ENCODE results near the gene BRD7. TPM values are rescaled to one million over a fixed set of nuclear protein-coding genes. Genes with fewer than 3 reads are reported as not detected.

BRD7 gene
- total RNA-seq, 1 donor from 2014 or later = 61.3 TPM

- Histone ChIP-seq H3K4me3 (ENCODE audit: low read depth, low read length) (no peak overlapping the region), H3K36me3 (ENCODE audit: control insufficient read depth, insufficient read depth, low read length) (no peaks in the 10 kb centered on the region), H3K27me3 (ENCODE audit: control insufficient read depth, insufficient read depth, low read length) (no peaks in the 10 kb centered on the region)
- TF ChIP-seq CTCF (IDR thresholded peaks at IDR 0.05; ENCODE audit: insufficient read depth, low read length, poor library complexity, severe bottlenecking) = no peak
- DNase-seq (ENCODE audit: low read depth) = no peak
Measured at GRCh38 chr16:50398336-50398735, 29.5 kb upstream of the BRD7 start.

- TF ChIP-seq CTCF (IDR thresholded peaks at IDR 0.05; ENCODE audit: insufficient read depth, low read length, poor library complexity, severe bottlenecking) = no peak
- H3K27me3 ChIP-seq (ENCODE audit: control insufficient read depth, insufficient read depth, low read length) = no peaks in the 10 kb centered on the region
- DNase-seq (ENCODE audit: low read depth) = peak; percentile 96
- H3K36me3 ChIP-seq (ENCODE audit: control insufficient read depth, insufficient read depth, low read length) = no peaks in the 10 kb centered on the region
- no peak overlapping the region for H3K4me3 ChIP-seq (ENCODE audit: low read depth, low read length)
Measured at GRCh38 chr16:50396761-50397535, 28.2 kb upstream of the BRD7 start.

GRCh38 chr16:50395763-50396710, 27.2 kb upstream of the BRD7 start:
- Histone ChIP-seq H3K4me3 (ENCODE audit: low read depth, low read length) (no peak overlapping the region), H3K36me3 (ENCODE audit: control insufficient read depth, insufficient read depth, low read length) (no peaks in the 10 kb centered on the region), H3K27me3 (ENCODE audit: control insufficient read depth, insufficient read depth, low read length) (no peaks in the 10 kb centered on the region)
- no peak for DNase-seq (ENCODE audit: low read depth)
- TF ChIP-seq CTCF (IDR thresholded peaks at IDR 0.05; ENCODE audit: insufficient read depth, low read length, poor library complexity, severe bottlenecking) = no peak

- no peak for TF ChIP-seq CTCF (IDR thresholded peaks at IDR 0.05; ENCODE audit: insufficient read depth, low read length, poor library complexity, severe bottlenecking)
- Histone ChIP-seq H3K27me3 (ENCODE audit: control insufficient read depth, insufficient read depth, low read length) (no peaks in the 10 kb centered on the region), H3K36me3 (ENCODE audit: control insufficient read depth, insufficient read depth, low read length) (no peaks in the 10 kb centered on the region), H3K4me3 (ENCODE audit: low read depth, low read length) (no peak overlapping the region)
- DNase-seq (ENCODE audit: low read depth) = no peak
Measured at GRCh38 chr16:50393858-50394802, 25.3 kb upstream of the BRD7 start.

- no peaks in the 10 kb centered on the region for H3K36me3 ChIP-seq (ENCODE audit: control insufficient read depth, insufficient read depth, low read length)
- no peak overlapping the region for H3K4me3 ChIP-seq (ENCODE audit: low read depth, low read length)
- no peak for TF ChIP-seq CTCF (IDR thresholded peaks at IDR 0.05; ENCODE audit: insufficient read depth, low read length, poor library complexity, severe bottlenecking)
- no peak for DNase-seq (ENCODE audit: low read depth)
- no peaks in the 10 kb centered on the region for H3K27me3 ChIP-seq (ENCODE audit: control insufficient read depth, insufficient read depth, low read length)
Measured at GRCh38 chr16:50393416-50393815, 24.6 kb upstream of the BRD7 start.

Data from kidney epithelial cell (primary cell).